ENCODE results near the gene SSTR3. TPM values are rescaled to one million over a fixed set of nuclear protein-coding genes. Genes with fewer than 3 reads are reported as not detected.

The SSTR3 gene
- total and polyA plus RNA-seq, 2 of the 4 experiments (the other 2 are of a cell fraction) = under 0.01 to 0.07 TPM

DNA sequence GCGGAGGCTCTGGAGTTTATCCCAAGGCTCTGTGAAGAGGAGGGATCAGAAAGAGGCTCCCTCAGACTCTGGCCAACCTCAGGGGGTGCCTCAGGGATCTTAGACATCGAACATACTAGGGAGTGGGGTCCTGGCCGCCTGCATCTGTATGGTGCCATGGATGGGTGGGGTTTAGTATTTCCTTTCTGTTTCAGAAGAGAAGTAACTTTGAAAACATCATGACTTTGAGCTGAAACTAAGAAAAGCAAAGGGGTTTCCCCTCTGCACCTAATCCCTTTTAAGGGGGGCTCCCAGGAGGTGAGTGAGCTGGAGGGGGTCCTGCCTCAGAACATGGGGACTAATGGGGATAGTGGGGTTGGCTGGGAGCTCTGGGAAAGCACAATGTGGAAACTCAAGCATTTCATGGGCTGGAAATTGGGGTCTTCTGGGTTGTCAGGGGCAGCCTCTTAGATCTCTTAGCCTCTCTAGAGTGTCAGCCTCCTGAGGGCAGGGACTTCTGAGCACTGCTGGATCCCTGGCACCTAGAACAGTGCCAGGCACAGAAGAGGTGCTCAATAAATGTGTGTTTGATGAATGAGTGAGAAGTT, 11.8 kb upstream of the SSTR3 start:
- H3K9me1 ChIP-seq (ENCODE audit: insufficient read depth, low read length) = peaks cover 8% of the 10 kb centered on the region
- no peak overlapping the region for H2BK15ac ChIP-seq (ENCODE audit: low read depth, low read length)
- H4K8ac ChIP-seq (ENCODE audit: low read depth in 2 of 2, low read length in 2 of 2) = no peak overlapping the region
- H2AK5ac ChIP-seq (ENCODE audit: low read depth, low read length) = no peak overlapping the region
- no peak overlapping the region for H3K9ac ChIP-seq (ENCODE audit: low read depth, low read length)
- TF ChIP-seq MAFK (IDR thresholded peaks at IDR 0.05; ENCODE audit: low read depth, low read length) (no peak), NFE2L2 (IDR thresholded peaks at IDR 0.05; ENCODE audit: low read depth, low read length) (no peak), CHD1 (IDR thresholded peaks at IDR 0.05; ENCODE audit: low read depth, low read length) (no peak), BHLHE40 (IDR thresholded peaks at IDR 0.05; ENCODE audit: low read depth, low read length) (no peak), RAD21 (IDR thresholded peaks at IDR 0.05; ENCODE audit: low read length) (no peak), SMC3 (IDR thresholded peaks at IDR 0.05; ENCODE audit: low read depth, low read length) (no peak), POLR2A (IDR thresholded peaks at IDR 0.05; ENCODE audit: low read depth, low read length) (no peak), RCOR1 (IDR thresholded peaks at IDR 0.05; ENCODE audit: insufficient replicate concordance, low read length) (no peak), FOS (IDR thresholded peaks at IDR 0.05; ENCODE audit: low read depth, low read length) (no peak), MXI1 (IDR thresholded peaks at IDR 0.05; ENCODE audit: borderline replicate concordance, low read depth, low read length) (no peak), CEBPB (IDR thresholded peaks at IDR 0.05; ENCODE audit: low read depth, low read length) (no peak), RFX5 (IDR thresholded peaks at IDR 0.05; ENCODE audit: low read depth, low read length) (no peak), MAZ (IDR thresholded peaks at IDR 0.05; ENCODE audit: borderline replicate concordance, low read depth, low read length) (no peak)
- TF ChIP-seq, protein P1, sequence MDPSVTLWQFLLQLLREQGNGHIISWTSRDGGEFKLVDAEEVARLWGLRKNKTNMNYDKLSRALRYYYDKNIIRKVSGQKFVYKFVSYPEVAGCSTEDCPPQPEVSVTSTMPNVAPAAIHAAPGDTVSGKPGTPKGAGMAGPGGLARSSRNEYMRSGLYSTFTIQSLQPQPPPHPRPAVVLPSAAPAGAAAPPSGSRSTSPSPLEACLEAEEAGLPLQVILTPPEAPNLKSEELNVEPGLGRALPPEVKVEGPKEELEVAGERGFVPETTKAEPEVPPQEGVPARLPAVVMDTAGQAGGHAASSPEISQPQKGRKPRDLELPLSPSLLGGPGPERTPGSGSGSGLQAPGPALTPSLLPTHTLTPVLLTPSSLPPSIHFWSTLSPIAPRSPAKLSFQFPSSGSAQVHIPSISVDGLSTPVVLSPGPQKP (IDR thresholded peaks at IDR 0.05; ENCODE audit: borderline replicate concordance, low read depth, low read length) = no peak
- TF ChIP-seq, protein P2, sequence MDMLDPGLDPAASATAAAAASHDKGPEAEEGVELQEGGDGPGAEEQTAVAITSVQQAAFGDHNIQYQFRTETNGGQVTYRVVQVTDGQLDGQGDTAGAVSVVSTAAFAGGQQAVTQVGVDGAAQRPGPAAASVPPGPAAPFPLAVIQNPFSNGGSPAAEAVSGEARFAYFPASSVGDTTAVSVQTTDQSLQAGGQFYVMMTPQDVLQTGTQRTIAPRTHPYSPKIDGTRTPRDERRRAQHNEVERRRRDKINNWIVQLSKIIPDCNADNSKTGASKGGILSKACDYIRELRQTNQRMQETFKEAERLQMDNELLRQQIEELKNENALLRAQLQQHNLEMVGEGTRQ (IDR thresholded peaks at IDR 0.05; ENCODE audit: low read depth, low read length) = no peak
- TF ChIP-seq, protein P3, sequence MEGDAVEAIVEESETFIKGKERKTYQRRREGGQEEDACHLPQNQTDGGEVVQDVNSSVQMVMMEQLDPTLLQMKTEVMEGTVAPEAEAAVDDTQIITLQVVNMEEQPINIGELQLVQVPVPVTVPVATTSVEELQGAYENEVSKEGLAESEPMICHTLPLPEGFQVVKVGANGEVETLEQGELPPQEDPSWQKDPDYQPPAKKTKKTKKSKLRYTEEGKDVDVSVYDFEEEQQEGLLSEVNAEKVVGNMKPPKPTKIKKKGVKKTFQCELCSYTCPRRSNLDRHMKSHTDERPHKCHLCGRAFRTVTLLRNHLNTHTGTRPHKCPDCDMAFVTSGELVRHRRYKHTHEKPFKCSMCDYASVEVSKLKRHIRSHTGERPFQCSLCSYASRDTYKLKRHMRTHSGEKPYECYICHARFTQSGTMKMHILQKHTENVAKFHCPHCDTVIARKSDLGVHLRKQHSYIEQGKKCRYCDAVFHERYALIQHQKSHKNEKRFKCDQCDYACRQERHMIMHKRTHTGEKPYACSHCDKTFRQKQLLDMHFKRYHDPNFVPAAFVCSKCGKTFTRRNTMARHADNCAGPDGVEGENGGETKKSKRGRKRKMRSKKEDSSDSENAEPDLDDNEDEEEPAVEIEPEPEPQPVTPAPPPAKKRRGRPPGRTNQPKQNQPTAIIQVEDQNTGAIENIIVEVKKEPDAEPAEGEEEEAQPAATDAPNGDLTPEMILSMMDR (conservative IDR thresholded peaks at IDR 0.05; ENCODE audit: low read depth, low read length) = no peak
- H3K4me2 ChIP-seq (ENCODE audit: low read depth, low read length) = no peak overlapping the region
- ATAC-seq (ENCODE audit: low read depth) (no peak), DNase-seq (no peak)
- dilution Hi-C loops (cut with HindIII; ENCODE audit: low sequenced_read_pairs, unreplicated experiment) = no loop called here
- peaks cover 9% of the 10 kb centered on the region for H3K27me3 ChIP-seq (ENCODE audit: control insufficient read depth, insufficient read depth, low read length)
- peaks cover 0 to 7% of the 10 kb centered on the region in 2 experiments; a peak in 1 of 4 replicates for H3K79me1 ChIP-seq (ENCODE audit: low read depth in 1 of 2, low read length in 2 of 2)
- no peak overlapping the region for H3K23ac ChIP-seq (ENCODE audit: low read depth, low read length)
- no peak overlapping the region for H3K27ac ChIP-seq (ENCODE audit: insufficient read depth, low read length)
- H3K4me1 ChIP-seq (ENCODE audit: control insufficient read depth, insufficient read depth, low read length) = peaks cover 11% of the 10 kb centered on the region
- no peak overlapping the region for H3K56ac ChIP-seq (ENCODE audit: extremely low read depth, insufficient read depth, low read length)
- in situ Hi-C loops (cut with MboI; ENCODE audit: low sequenced_read_pairs) = no loop called here
- no TSS peak for BruUV-seq (replicated peaks)
- no peak overlapping the region for H3K14ac ChIP-seq (replicated peaks; ENCODE audit: low read depth, low read length)
- ChIA-PET POLR2A (ENCODE audit: unreplicated experiment) (no interaction called here), CTCF (no interaction called here)
- H3K18ac ChIP-seq (ENCODE audit: low read depth, low read length) = no peak overlapping the region
- H2AK9ac ChIP-seq (replicated peaks; ENCODE audit: low read depth, low read length, poor library complexity) = no peak overlapping the region
- no peak overlapping the region for H4K5ac ChIP-seq (ENCODE audit: low read depth, low read length)
- H4K91ac ChIP-seq (ENCODE audit: insufficient read depth, low read depth, low read length) = no peak overlapping the region
- no peak overlapping the region for H2BK5ac ChIP-seq (ENCODE audit: low read depth, low read length, poor library complexity, severe bottlenecking)
- H3K4me3 ChIP-seq (ENCODE audit: insufficient read depth, low read depth, low read length) = no peak overlapping the region
- H2AFZ ChIP-seq (replicated peaks; ENCODE audit: low read length, poor library complexity) = no peak overlapping the region
- intact Hi-C loops (cut with micrococcal nuclease) = no loop called here
- H3K4ac ChIP-seq (ENCODE audit: low read depth, low read length) = no peak overlapping the region
- H3K9me3 ChIP-seq (ENCODE audit: control insufficient read depth, insufficient read depth, low read length) = peaks cover 6% of the 10 kb centered on the region
- WGBS, 2 experiments (ENCODE audit: extremely low coverage in 2 of 2, insufficient read length in 1 of 2) = 100% methylated on average over 1 of the region's 3 CpGs; no CpG with 5 or more reads in 1 of the 2 experiments
- no peaks in the 10 kb centered on the region for H3K36me3 ChIP-seq (ENCODE audit: control insufficient read depth, insufficient read depth, low read length)
- no peak overlapping the region for H2BK120ac ChIP-seq (ENCODE audit: low read depth, low read length)
- H4K20me1 ChIP-seq (ENCODE audit: insufficient read depth, low read length) = no peaks in the 10 kb centered on the region; the same call in 1 of the 2 replicates
- no peak overlapping the region for H2BK20ac ChIP-seq (ENCODE audit: low read depth, low read length)
